ELF-1 (cell line): ENCODE results near the gene NCBP1.
A peak's percentile ranks its signal among the peaks of the same experiment; 100 is the strongest.
"Not testable (repeated sequence)": the region's sequence is repeated elsewhere in the genome, so short reads cannot be mapped to it uniquely, and the experiment has no call there.

Experiments used
- DNase-seq: peaks from one replicate; pipeline ENCODE4 v3.0.0-alpha.2; 2016; ENCODE audit warnings: low read depth, low spot score

Gene NCBP1

GRCh38 chr9:97672403-97672802 lies 38.8 kb downstream of the NCBP1 start:
- no peak for DNase-seq

DNA sequence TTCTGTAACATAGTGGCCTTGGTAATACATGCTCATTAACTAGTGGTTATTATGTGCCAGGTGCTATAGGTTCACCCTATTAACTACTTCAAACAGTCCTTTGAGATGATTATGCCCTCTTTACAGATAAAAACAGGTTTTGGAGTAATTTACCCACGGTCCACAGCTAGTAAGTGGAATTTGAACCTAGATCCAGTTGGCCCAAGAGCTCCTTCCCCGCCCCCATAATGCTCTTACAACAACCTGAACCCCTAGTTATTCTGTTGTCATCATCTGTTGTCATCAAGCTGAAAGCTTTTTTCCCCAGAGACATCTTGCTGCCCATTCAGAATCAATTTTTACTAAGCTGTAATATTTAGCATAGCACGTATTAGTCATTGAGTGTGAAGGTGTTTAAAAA lies 40.3 kb downstream of the NCBP1 start:
- DNase-seq, result no peak

DNA sequence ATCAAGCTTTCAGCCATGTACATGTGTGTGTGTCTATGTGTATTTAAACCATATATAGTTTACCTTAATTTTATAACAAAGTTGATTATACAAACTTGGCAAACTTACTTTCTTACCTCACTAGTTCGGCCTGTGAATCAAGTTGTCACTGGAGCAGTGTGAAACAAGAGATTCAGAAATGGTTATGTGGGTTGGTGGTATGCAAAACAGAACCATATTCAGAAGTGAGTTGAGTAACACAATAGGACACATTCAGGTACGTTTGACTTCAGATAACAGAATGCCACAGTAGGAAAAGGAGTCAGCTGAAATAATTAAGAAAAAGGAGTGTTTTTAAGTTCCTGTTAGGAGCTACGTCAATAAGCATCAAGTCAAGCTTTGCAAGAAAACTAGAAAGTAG lies 42.0 kb downstream of the NCBP1 start:
- no peak for DNase-seq

GRCh38 chr9:97682242-97682641 lies 48.6 kb downstream of the NCBP1 start:
- DNase-seq, result no peak

GRCh38 chr9:97688654-97689053 lies 55.0 kb downstream of the NCBP1 start:
- DNase-seq, result no peak

GRCh38 chr9:97689401-97690180 lies 56.0 kb downstream of the NCBP1 start:
- no peak for DNase-seq

- no peak for DNase-seq
Observed at GRCh38 chr9:97694769-97695168, 61.1 kb downstream of the NCBP1 start.

DNA sequence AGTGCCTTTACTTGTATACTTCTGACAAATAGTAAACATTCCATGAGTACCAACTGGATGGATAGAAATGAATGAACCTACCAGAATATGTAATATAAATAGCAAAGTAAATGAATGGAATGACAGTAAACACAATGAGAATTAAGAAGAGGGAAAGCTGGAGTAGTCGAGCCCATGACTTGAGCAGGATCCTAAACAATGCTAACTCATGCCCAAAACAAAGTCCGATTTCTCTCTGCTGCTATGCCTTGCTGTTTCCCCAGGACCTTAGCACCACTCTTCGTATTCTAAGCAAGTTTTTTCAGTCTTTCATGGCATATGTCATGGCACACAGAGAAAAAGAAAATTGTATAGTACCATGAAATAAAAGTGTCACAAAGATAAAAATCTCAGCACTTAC lies 61.8 kb downstream of the NCBP1 start:
- DNase-seq, result no peak

DNA sequence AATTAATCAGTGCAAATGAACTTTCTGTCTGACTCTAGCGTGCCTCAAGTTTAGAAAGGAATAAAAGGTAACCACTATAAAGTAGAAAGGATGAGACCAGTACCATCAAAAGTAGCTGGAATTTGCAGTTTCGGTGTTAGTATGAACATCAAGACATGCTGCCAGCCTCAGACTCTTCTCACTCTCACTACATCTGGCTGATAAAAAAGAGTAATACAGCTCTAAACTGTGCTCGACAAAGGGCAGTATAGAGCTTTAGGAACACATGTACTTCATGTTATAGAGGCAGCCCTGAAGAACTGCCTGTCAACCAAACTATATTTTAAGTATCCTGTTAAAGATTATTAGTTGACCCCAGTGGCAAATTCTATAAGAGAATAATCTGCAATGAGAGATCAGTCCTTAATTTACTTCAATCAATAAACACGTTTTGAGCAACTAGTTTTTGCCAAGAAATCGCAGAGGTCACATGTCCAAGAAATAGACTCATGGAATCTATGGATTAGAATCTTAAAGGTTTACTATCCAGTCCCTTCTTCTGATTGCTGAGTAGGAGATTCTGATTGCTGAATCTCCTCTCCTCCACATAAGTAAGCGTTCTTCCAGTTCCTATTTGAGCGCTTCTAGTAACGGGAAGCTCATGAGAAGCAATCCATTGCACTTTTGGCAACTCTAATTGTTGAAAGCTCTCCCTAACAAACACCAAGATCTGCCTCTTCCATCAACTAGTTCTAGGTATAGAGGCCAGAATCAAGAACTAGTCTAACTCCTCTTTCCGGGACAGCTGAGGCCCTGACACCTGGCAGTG lies 62.6 kb downstream of the NCBP1 start:
- no peak for DNase-seq

DNA sequence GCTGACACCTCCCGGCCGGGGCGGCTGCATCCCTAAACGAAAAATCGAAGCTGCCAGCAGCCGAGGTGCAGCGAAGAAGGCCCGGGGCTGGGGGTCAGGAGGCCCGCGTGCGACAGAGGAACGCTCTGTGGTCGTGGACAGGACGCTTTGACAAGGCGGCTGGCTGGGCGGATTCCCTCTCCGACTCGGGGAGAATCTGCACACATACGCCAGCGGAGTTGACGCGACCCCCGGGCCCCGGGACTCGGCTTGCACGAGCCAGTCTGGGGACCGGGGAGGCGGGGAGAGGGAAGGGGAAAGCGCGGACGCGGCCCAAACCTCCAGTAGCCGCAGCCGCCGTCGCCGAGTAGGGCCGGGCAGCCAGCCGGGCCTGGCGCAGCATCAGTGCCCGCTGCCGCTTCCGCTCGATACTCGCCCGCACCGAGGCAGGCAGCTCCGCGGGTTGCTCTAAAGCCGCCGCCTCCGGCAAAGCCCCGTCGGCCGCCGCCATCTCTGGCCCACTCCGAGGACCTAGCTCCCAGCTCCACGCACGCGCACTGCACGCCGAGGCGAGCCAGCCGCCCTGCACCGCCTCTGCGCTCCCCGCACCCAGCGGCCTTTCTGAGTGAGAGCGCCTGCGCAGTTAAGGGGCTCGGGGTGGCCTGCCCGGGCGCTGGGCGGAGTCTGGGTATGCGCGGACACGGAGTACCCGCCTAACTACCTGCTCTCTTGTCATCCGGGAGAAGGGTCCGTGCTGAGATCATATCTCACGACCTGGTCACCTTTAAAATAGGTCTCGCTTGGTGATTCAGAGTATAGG lies 63.4 kb downstream of the NCBP1 start, which contains the start of gene XPA:
TSS of gene XPA (minus strand) at position 538 of the 799 bp plus-strand sequence. CDS start at position 490, 48 bp downstream.
- peak; percentile 97 for DNase-seq

GRCh38 chr9:97697837-97698236 lies 64.2 kb downstream of the NCBP1 start:
- no peak for DNase-seq

- no peak for DNase-seq
Observed at GRCh38 chr9:97698865-97699264, 65.2 kb downstream of the NCBP1 start.

GRCh38 chr9:97699281-97699680 lies 65.7 kb downstream of the NCBP1 start:
- DNase-seq, result not testable (repeated sequence)

DNA sequence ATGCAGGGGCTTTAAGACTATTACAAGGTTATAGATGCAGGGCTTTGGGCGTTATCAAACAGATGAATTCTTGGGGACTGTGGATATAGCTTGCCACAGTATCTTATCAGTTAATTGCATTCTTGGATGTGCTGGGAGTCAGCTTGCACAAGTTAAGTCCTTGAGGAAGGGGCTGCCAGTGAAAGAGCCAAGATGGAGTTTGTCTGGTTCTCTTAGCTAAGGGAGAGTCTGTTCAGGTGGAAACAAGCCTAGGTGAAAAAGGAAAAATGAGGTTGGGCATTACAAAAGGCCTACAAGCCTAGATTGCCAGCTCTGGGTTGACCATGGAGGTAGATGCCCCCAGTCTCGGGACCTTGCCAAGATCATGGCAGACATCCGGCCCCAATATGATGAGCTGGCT lies 66.2 kb downstream of the NCBP1 start:
- DNase-seq, result not testable (repeated sequence)

- peak; percentile 21 for DNase-seq
Observed at GRCh38 chr9:97703437-97704344, 70.1 kb downstream of the NCBP1 start.

GRCh38 chr9:97704345-97704677 lies 70.7 kb downstream of the NCBP1 start:
- no peak for DNase-seq

- DNase-seq, result no peak
Observed at GRCh38 chr9:97704851-97705250, 71.2 kb downstream of the NCBP1 start.

DNA sequence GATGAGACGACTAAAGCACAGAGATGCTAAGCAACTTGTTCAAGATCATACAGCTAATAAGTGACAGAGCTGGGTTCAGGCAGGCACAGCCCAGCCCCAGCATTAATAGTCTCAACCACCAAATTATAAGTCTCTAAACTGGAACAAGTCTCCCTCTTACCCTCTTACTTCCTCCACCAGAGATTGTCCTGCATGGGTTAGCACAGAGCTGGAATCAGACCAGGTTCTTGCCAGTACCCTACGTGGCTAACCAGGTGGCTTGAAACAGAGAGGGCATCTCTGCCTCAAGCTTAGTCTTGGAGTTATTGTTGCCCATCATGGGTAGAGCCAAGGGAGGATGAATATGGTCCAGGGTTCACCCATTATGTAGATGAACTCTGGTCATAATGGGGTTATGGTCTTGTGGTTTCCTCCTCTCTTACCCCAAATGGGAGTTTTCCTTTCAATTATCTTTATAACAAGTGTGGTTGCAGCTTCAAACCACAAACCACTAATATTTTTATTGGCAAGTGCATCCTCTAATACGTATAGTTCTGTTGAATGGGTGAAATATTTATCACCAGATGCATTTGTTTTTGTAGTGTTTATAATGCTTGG lies 71.8 kb downstream of the NCBP1 start:
- no peak for DNase-seq

DNA sequence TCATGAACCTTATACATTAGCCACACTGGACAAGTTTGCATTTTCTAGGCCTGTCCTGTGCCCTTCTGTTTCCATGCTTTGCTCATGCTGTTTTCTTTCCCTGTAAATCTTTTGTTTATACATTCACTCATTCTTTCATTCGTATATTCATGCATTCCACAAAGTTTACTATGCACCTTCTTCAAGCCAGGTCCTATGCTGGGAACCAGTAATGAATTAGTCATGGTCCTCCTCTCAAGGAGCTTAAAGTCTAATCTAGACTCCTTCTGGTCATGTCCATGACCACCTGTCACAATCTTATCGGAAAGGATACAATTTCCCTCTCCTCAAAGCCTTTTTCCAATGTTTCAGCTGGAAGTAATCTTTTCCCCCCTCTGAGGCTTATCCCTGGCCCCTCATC lies 72.6 kb downstream of the NCBP1 start:
- DNase-seq, result no peak

GRCh38 chr9:97710356-97711222 lies 77.0 kb downstream of the NCBP1 start:
- peak; percentile 73 for DNase-seq
